K562 (cell line): ENCODE data around the gene MYO15B. TPM values are rescaled to one million over a fixed set of nuclear protein-coding genes. Genes with fewer than 3 reads are reported as not detected.

Experiments used
- CBX8 ChIP-seq: fragments of 200-600 bp; sonication (generic); IDR thresholded peaks from 2 replicates; pipeline ENCODE4 v1.6.1; 2012; ENCODE audit warnings: borderline replicate concordance, mixed run types, low read depth, mild to moderate bottlenecking, moderate library complexity, mixed read lengths, low read length, control low read depth, inconsistent platforms; ENCODE audit not compliant: poor library complexity, severe bottlenecking; ENCODE audit errors: extremely low read depth
- EHMT2 ChIP-seq: fragments of 450-650 bp; IDR thresholded peaks from 2 replicates; pipeline ENCODE4 v1.6.1; 2018; ENCODE audit warnings: antibody characterized with exemption
- HNRNPK ChIP-seq: fragments of 200-400 bp; formaldehyde crosslinking; IDR thresholded peaks from one replicate; pipeline ENCODE4 v1.6.1; 2018; ENCODE audit warnings: mild to moderate bottlenecking, low read depth, low read length; ENCODE audit not compliant: poor library complexity, severe bottlenecking
- MTA3 ChIP-seq: fragments of 450-650 bp; formaldehyde crosslinking; IDR thresholded peaks from 2 replicates; pipeline ENCODE4 v1.6.1; 2017; ENCODE audit warnings: mild to moderate bottlenecking, borderline replicate concordance
- NR2F6 ChIP-seq: fragments of 450-650 bp; formaldehyde crosslinking; IDR thresholded peaks from 2 replicates; pipeline ENCODE4 v1.4.0; 2020; ENCODE audit warnings: mild to moderate bottlenecking
- SAFB ChIP-seq: fragments of 200-400 bp; formaldehyde crosslinking; IDR thresholded peaks from 2 replicates; pipeline ENCODE4 v1.6.1; 2017; ENCODE audit warnings: low read depth, low read length, borderline replicate concordance
- SLC30A9 ChIP-seq: fragments of 250-450 bp; sonication (Bioruptor Pico); IDR thresholded peaks from 2 replicates; pipeline ENCODE4 v1.8.0; 2022; ENCODE audit warnings: mild to moderate bottlenecking, moderate library complexity
- ZNF253 ChIP-seq: fragments of 250-450 bp; sonication (Bioruptor Pico); conservative IDR thresholded peaks from 2 replicates; pipeline ENCODE4 v1.6.1; 2021; ENCODE audit warnings: mild to moderate bottlenecking
- ZNF707 ChIP-seq: fragments of 250-450 bp; sonication (Bioruptor Pico); conservative IDR thresholded peaks from 2 replicates; pipeline ENCODE4 v1.8.0; 2022; ENCODE audit warnings: inconsistent platforms, mild to moderate bottlenecking, moderate library complexity
- ZSCAN32 ChIP-seq: fragments of 450-650 bp; formaldehyde crosslinking; IDR thresholded peaks from 2 replicates; pipeline ENCODE4 v1.4.0; 2020; ENCODE audit warnings: mild to moderate bottlenecking, moderate library complexity
- polyA plus RNA-seq, 8 experiments: library from polyadenylated mRNA; depleted of rRNA in 4 of 8; stranded (reverse) in 5 of 8; unstranded in 3 of 8; fragments of >200 nt; fragmentation: Nextera tagmentation in 2 of 8; fragmentation: Illumina TruSeq in 1 of 8; extraction: Ambion mirVana in 2 of 8; extraction: Trizol in 1 of 8; gene quantifications; 2 replicates each; pipeline versions ENCODE4 v1.2.1 to v1.2.3, GENCODE V29; 2011 to 2014; ENCODE audit warnings: inconsistent platforms in 1 of 8, missing spikeins in 1 of 8
- total RNA-seq, 7 experiments: library from RNA; depleted of rRNA in 6 of 7; stranded (reverse); fragments of >200 nt in 6 of 7; fragmentation: Illumina TruSeq in 2 of 7; extraction: Trizol in 2 of 7; gene quantifications; 2 replicates each; pipeline versions ENCODE4 v1.2.1 to v1.2.3, GENCODE V29; 2011 to 2021; ENCODE audit warnings: low replicate concordance in 1 of 7
- TF ChIP-seq, protein P1 (sequence below): fragments of 250-450 bp; sonication (Bioruptor Pico); IDR thresholded peaks from 2 replicates; pipeline ENCODE4 v1.9.0; 2021; ENCODE audit warnings: mild to moderate bottlenecking, inconsistent platforms
- TF ChIP-seq, protein P2 (sequence below): sonication (generic); formaldehyde crosslinking; IDR thresholded peaks from 2 replicates; pipeline ENCODE4 v1.8.0; 2022; ENCODE audit warnings: mild to moderate bottlenecking, missing genetic modification reagents
- TF ChIP-seq, protein P3 (sequence below): fragments of 250-450 bp; sonication (Bioruptor Pico); IDR thresholded peaks from 2 replicates; pipeline ENCODE4 v1.9.0; 2021; ENCODE audit warnings: mild to moderate bottlenecking
- TF ChIP-seq, protein P4 (sequence below), 2 experiments: fragments of 150-350 bp in 1 of 2; IDR thresholded peaks; 2 replicates each; pipeline ENCODE4 v1.6.1; 2012 to 2016; ENCODE audit warnings: low read depth in 2 of 2, low read length in 2 of 2, mild to moderate bottlenecking in 1 of 2, moderate library complexity in 1 of 2
- TF ChIP-seq, protein P5 (sequence below), 2 experiments: IDR thresholded peaks; 2 replicates each; pipeline ENCODE4 v1.6.1; 2012; ENCODE audit warnings: improper control_type of control experiment in 2 of 2, low read depth in 2 of 2, low read length in 2 of 2, borderline replicate concordance in 1 of 2

MYO15B gene
- total and polyA plus RNA-seq, 9 of the 15 experiments (the other 6 are each of a cell fraction or from before 2014, with no cell fraction given), result 0.05 to 3.1 (median 0.83) TPM; not detected in 2

DNA sequence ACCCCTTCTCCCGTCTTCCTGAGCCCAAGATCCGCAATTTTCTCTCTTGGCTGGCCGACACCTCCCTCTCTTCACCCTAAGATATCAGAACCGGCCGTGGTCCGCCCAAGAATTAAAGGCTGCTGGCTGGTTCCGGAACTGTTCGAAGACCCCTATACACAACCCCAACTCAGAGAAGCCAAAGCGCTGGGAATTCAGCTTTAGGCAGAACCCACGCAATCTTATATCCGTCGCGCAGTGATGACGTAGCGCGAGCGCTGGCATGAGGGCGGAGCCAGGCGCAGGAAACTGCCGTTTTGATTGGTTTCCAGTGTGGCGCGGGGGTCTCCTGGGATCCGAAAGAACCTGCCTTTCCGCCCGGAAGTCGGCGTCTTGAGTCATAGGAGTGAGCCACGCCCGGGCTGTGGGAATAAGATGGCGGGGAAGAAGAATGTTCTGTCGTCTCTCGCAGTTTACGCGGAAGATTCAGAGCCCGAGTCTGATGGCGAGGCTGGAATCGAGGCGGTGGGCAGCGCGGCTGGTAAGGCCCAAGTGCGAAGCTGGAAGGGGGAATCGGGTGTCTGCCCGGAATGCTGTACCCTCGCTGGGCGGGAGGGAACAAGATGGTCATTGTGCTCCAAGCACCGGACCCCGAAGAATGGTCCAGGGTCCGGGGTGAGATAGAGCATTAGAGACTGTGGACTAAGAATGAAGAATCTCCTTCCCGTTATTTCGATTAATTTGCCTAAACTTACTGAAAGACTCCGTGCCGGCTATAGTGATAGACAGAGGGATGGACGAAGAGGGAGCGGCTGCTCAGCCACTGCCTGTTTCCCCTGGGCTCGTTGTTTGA, 79.6 kb downstream of the MYO15B start, which contains the start of the genes RECQL5 and SAP30BP (continued):
- TF ChIP-seq, protein P1, sequence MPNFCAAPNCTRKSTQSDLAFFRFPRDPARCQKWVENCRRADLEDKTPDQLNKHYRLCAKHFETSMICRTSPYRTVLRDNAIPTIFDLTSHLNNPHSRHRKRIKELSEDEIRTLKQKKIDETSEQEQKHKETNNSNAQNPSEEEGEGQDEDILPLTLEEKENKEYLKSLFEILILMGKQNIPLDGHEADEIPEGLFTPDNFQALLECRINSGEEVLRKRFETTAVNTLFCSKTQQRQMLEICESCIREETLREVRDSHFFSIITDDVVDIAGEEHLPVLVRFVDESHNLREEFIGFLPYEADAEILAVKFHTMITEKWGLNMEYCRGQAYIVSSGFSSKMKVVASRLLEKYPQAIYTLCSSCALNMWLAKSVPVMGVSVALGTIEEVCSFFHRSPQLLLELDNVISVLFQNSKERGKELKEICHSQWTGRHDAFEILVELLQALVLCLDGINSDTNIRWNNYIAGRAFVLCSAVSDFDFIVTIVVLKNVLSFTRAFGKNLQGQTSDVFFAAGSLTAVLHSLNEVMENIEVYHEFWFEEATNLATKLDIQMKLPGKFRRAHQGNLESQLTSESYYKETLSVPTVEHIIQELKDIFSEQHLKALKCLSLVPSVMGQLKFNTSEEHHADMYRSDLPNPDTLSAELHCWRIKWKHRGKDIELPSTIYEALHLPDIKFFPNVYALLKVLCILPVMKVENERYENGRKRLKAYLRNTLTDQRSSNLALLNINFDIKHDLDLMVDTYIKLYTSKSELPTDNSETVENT (CRISPR knock-in tag), result no peak
- TF ChIP-seq, protein P2, sequence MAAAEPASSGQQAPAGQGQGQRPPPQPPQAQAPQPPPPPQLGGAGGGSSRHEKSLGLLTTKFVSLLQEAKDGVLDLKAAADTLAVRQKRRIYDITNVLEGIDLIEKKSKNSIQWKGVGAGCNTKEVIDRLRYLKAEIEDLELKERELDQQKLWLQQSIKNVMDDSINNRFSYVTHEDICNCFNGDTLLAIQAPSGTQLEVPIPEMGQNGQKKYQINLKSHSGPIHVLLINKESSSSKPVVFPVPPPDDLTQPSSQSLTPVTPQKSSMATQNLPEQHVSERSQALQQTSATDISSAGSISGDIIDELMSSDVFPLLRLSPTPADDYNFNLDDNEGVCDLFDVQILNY (CRISPR knock-in tag), result no peak
- TF ChIP-seq, protein P3, sequence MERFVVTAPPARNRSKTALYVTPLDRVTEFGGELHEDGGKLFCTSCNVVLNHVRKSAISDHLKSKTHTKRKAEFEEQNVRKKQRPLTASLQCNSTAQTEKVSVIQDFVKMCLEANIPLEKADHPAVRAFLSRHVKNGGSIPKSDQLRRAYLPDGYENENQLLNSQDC (CRISPR knock-in tag), result no peak
- TF ChIP-seq EHMT2 (no peak), NR2F6 (CRISPR knock-in tag) (no peak), ZNF707 (CRISPR knock-in tag) (no peak), ZNF253 (CRISPR knock-in tag) (no peak), SLC30A9 (CRISPR knock-in tag) (no peak), CBX8 (no peak), SAFB (no peak), ZSCAN32 (CRISPR knock-in tag) (no peak), HNRNPK (no peak), MTA3 (0 out of 2 replicates have a peak, but pooled peaks have one; percentile 23)
- TF ChIP-seq, protein P4, sequence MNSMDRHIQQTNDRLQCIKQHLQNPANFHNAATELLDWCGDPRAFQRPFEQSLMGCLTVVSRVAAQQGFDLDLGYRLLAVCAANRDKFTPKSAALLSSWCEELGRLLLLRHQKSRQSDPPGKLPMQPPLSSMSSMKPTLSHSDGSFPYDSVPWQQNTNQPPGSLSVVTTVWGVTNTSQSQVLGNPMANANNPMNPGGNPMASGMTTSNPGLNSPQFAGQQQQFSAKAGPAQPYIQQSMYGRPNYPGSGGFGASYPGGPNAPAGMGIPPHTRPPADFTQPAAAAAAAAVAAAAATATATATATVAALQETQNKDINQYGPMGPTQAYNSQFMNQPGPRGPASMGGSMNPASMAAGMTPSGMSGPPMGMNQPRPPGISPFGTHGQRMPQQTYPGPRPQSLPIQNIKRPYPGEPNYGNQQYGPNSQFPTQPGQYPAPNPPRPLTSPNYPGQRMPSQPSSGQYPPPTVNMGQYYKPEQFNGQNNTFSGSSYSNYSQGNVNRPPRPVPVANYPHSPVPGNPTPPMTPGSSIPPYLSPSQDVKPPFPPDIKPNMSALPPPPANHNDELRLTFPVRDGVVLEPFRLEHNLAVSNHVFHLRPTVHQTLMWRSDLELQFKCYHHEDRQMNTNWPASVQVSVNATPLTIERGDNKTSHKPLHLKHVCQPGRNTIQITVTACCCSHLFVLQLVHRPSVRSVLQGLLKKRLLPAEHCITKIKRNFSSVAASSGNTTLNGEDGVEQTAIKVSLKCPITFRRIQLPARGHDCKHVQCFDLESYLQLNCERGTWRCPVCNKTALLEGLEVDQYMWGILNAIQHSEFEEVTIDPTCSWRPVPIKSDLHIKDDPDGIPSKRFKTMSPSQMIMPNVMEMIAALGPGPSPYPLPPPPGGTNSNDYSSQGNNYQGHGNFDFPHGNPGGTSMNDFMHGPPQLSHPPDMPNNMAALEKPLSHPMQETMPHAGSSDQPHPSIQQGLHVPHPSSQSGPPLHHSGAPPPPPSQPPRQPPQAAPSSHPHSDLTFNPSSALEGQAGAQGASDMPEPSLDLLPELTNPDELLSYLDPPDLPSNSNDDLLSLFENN (IDR thresholded peaks at IDR 0.05; ENCODE audit: low read depth in 2 of 2, low read length in 2 of 2), result no peak
- TF ChIP-seq, protein P5, sequence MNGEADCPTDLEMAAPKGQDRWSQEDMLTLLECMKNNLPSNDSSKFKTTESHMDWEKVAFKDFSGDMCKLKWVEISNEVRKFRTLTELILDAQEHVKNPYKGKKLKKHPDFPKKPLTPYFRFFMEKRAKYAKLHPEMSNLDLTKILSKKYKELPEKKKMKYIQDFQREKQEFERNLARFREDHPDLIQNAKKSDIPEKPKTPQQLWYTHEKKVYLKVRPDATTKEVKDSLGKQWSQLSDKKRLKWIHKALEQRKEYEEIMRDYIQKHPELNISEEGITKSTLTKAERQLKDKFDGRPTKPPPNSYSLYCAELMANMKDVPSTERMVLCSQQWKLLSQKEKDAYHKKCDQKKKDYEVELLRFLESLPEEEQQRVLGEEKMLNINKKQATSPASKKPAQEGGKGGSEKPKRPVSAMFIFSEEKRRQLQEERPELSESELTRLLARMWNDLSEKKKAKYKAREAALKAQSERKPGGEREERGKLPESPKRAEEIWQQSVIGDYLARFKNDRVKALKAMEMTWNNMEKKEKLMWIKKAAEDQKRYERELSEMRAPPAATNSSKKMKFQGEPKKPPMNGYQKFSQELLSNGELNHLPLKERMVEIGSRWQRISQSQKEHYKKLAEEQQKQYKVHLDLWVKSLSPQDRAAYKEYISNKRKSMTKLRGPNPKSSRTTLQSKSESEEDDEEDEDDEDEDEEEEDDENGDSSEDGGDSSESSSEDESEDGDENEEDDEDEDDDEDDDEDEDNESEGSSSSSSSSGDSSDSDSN (IDR thresholded peaks at IDR 0.05; ENCODE audit: borderline replicate concordance in 1 of 2, low read depth in 2 of 2, low read length in 2 of 2), result no peak
